Caco-2 (cell line): ENCODE data around the gene MIA2. TPM values are rescaled to one million over a fixed set of nuclear protein-coding genes. Genes with fewer than 3 reads are reported as not detected.
A peak's percentile ranks its signal among the peaks of the same experiment; 100 is the strongest.

ENCODE experiments used
- BruUV-seq: library from RNA; stranded (reverse); fragments of 400-500 nt; replicated peaks from 2 replicates; lab custom pipeline; 2021; lab: Mats Ljungman, UMichigan
- CTCF ChIA-PET: fragments of 300-600 bp; sonication (Branson Sonifier 250); formaldehyde crosslinking; loops from one replicate; lab custom pipeline; 2022; ENCODE audit warnings: antibody characterized with exemption; lab: Charles Lee
- POLR2A ChIA-PET: fragments of 300-600 bp; sonication (Branson Sonifier 250); formaldehyde crosslinking; loops from one replicate; lab custom pipeline; 2022; ENCODE audit warnings: antibody characterized with exemption; lab: Charles Lee
- DNase-seq, 2 experiments: peaks; one replicate each; pipeline versions ENCODE4 v3.0.0 to v3.0.0-alpha.2; 2020 to 2022
- H3K27me3 ChIP-seq: replicated peaks from 2 replicates; pipeline ENCODE4 v1.6.0; 2011; ENCODE audit warnings: low read length; ENCODE audit not compliant: control insufficient read depth, insufficient read depth
- H3K36me3 ChIP-seq: 2 replicates; pipeline ENCODE4 v1.5.1; 2011; ENCODE audit warnings: low read length; ENCODE audit not compliant: control insufficient read depth, insufficient read depth
- H3K4me1 ChIP-seq: fragments of 250-450 bp; sonication (Bioruptor Pico); 2 replicates; pipeline ENCODE4 v1.5.1; 2020; ENCODE audit warnings: mild to moderate bottlenecking
- H3K4me3 ChIP-seq: 2 replicates; pipeline ENCODE4 v1.5.1; 2011; ENCODE audit warnings: low read depth, mild to moderate bottlenecking, control low read depth, low read length
- H3K9me3 ChIP-seq: fragments of 250-450 bp; sonication (Bioruptor Pico); 2 replicates; pipeline ENCODE4 v1.5.1; 2020; ENCODE audit warnings: mild to moderate bottlenecking, moderate library complexity
- H3K27ac Mint-ChIP-seq: one replicate; pipeline ENCODE4 v1.8.0; 2022; ENCODE audit warnings: mixed read lengths; ENCODE audit not compliant: unreplicated experiment
- H3K27me3 Mint-ChIP-seq: one replicate; pipeline ENCODE4 v1.8.0; 2022; ENCODE audit warnings: mixed read lengths; ENCODE audit not compliant: insufficient read depth, unreplicated experiment
- H3K36me3 Mint-ChIP-seq: one replicate; pipeline ENCODE4 v1.8.0; 2022; ENCODE audit warnings: mild to moderate bottlenecking, mixed read lengths; ENCODE audit not compliant: insufficient read depth, unreplicated experiment
- H3K4me1 Mint-ChIP-seq: one replicate; pipeline ENCODE4 v1.8.0; 2022; ENCODE audit warnings: low read depth, mixed read lengths; ENCODE audit not compliant: unreplicated experiment
- H3K4me3 Mint-ChIP-seq: one replicate; pipeline ENCODE4 v1.8.0; 2022; ENCODE audit warnings: mild to moderate bottlenecking, moderate library complexity, mixed read lengths; ENCODE audit not compliant: unreplicated experiment
- H3K9me3 Mint-ChIP-seq: one replicate; pipeline ENCODE4 v1.8.0; 2022; ENCODE audit warnings: mixed read lengths; ENCODE audit not compliant: unreplicated experiment
- CTCF ChIP-seq, 2 experiments: fragments of 200-600 bp in 1 of 2; IDR thresholded peaks; 1 replicate in 1 of 2; 2 replicates in 1 of 2; pipeline versions ENCODE4 v1.5.1 to v1.8.0; 2011 to 2022; ENCODE audit warnings: antibody characterized with exemption in 1 of 2, control low read depth in 1 of 2, inconsistent platforms in 1 of 2, low read depth in 1 of 2, low read length in 1 of 2, mild to moderate bottlenecking in 1 of 2, moderate library complexity in 1 of 2; ENCODE audit not compliant: insufficient read depth in 1 of 2, severe bottlenecking in 1 of 2, unreplicated experiment in 1 of 2
- intact Hi-C: fragments of 100-400 bp; cut with micrococcal nuclease; formaldehyde crosslinking; loops from one replicate; pipeline ENCODE4 v1.10.0; 2022; ENCODE audit not compliant: unreplicated experiment
- total RNA-seq: library from RNA; stranded (reverse); gene quantifications from 2 replicates; pipeline ENCODE4 v1.2.3, GENCODE V29; 2022

The MIA2 gene
- total RNA-seq, 1 experiment from 2014 or later: 71.5 TPM

- Histone ChIP-seq H3K27me3 (no peaks in the 10 kb centered on the region), H3K4me3 (no peak overlapping the region), H3K9me3 (no peaks in the 10 kb centered on the region), H3K36me3 (no peaks in the 10 kb centered on the region), H3K4me1 (no peaks in the 10 kb centered on the region)
- TF ChIP-seq CTCF (IDR thresholded peaks at IDR 0.05; ENCODE audit: insufficient read depth in 1 of 2, low read depth in 1 of 2, low read length in 1 of 2, severe bottlenecking in 1 of 2, unreplicated experiment in 1 of 2): no peak
- DNase-seq: no peak
- Mint-ChIP-seq H3K9me3 (peaks cover 10% of the 10 kb centered on the region), H3K4me1 (no peaks in the 10 kb centered on the region), H3K36me3 (peaks cover 36% of the 10 kb centered on the region), H3K27ac (no peak overlapping the region), H3K4me3 (no peak overlapping the region), H3K27me3 (no peaks in the 10 kb centered on the region)
- POLR2A ChIA-PET: no interaction called here
- intact Hi-C loops: no loop called here
- CTCF ChIA-PET: interaction anchor here (0.6 kb wide), 1 partner anchor 53 kb away, joined by 3 read pairs; no protein-coding TSS in a partner anchor
- no TSS peak for BruUV-seq
Observed at GRCh38 chr14:39342768-39343167, 109.1 kb downstream of the MIA2 start.

GRCh38 chr14:39343614-39344013 lies 109.9 kb downstream of the MIA2 start:
- no peaks in the 10 kb centered on the region for H3K9me3 ChIP-seq
- intact Hi-C loops: no loop called here
- no peaks in the 10 kb centered on the region for H3K4me1 ChIP-seq
- no peak for TF ChIP-seq CTCF (IDR thresholded peaks at IDR 0.05; ENCODE audit: insufficient read depth in 1 of 2, low read depth in 1 of 2, low read length in 1 of 2, severe bottlenecking in 1 of 2, unreplicated experiment in 1 of 2)
- CTCF ChIA-PET: interaction anchor here (0.6 kb wide), 1 partner anchor 52 kb away, joined by 3 read pairs; no protein-coding TSS in a partner anchor
- H3K27me3 ChIP-seq: no peaks in the 10 kb centered on the region
- H3K9me3 Mint-ChIP-seq: peaks cover 10% of the 10 kb centered on the region
- no peaks in the 10 kb centered on the region for H3K36me3 ChIP-seq
- H3K36me3 Mint-ChIP-seq: peaks cover 31% of the 10 kb centered on the region
- no peak overlapping the region for H3K4me3 ChIP-seq
- no TSS peak for BruUV-seq
- H3K27me3 Mint-ChIP-seq: no peaks in the 10 kb centered on the region
- POLR2A ChIA-PET: interaction anchor here (0.6 kb wide), 1 partner anchor 20 kb away, joined by 3 read pairs; no protein-coding TSS in a partner anchor
- peak overlapping the region; percentile 36 for H3K27ac Mint-ChIP-seq
- no peaks in the 10 kb centered on the region for H3K4me1 Mint-ChIP-seq
- no peak overlapping the region for H3K4me3 Mint-ChIP-seq
- no peak for DNase-seq

DNA sequence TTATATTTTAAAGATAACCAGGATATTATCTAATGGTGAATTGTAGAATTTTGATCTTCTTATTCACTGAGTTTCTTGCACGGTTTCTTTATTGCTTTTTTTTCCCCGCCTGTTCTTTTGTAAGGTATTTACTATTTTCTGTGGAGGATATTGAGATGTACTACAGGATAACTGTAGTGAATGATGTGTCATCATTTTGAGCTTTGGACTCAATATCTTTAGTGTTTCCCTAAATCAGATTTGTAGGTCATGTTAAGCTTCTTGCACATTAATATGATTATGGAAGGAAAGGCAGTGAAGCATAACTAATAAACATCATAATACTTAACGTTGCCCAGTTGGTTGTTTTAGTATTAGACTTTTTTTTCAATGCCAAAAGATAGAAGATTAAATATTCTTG lies 117.2 kb downstream of the MIA2 start:
- H3K36me3 ChIP-seq: no peaks in the 10 kb centered on the region
- ChIA-PET CTCF (no interaction called here), POLR2A (no interaction called here)
- H3K27me3 ChIP-seq: no peaks in the 10 kb centered on the region
- DNase-seq: no peak
- H3K36me3 Mint-ChIP-seq: peaks cover 23% of the 10 kb centered on the region
- no peaks in the 10 kb centered on the region for H3K4me1 ChIP-seq
- no peak overlapping the region for H3K4me3 Mint-ChIP-seq
- peaks cover 6% of the 10 kb centered on the region for H3K9me3 ChIP-seq
- no TSS peak for BruUV-seq
- no peaks in the 10 kb centered on the region for H3K27me3 Mint-ChIP-seq
- H3K4me3 ChIP-seq: no peak overlapping the region
- H3K9me3 Mint-ChIP-seq: peaks cover 10% of the 10 kb centered on the region
- TF ChIP-seq CTCF (IDR thresholded peaks at IDR 0.05; ENCODE audit: insufficient read depth in 1 of 2, low read depth in 1 of 2, low read length in 1 of 2, severe bottlenecking in 1 of 2, unreplicated experiment in 1 of 2): no peak
- intact Hi-C loops: no loop called here
- H3K27ac Mint-ChIP-seq: no peak overlapping the region
- H3K4me1 Mint-ChIP-seq: no peaks in the 10 kb centered on the region
